ENCODE results near the gene NAXD.

The NAXD gene

GRCh38 chr13:110620596-110620995 lies 5.3 kb downstream of the NAXD start:
- no peak for TF ChIP-seq CTCF (conservative IDR thresholded peaks at IDR 0.05; ENCODE audit: low read depth, low read length)
- DNase-seq (ENCODE audit: low read depth), result no peak
- H3K4me3 ChIP-seq (ENCODE audit: low read length), result no peak overlapping the region

GRCh38 chr13:110624766-110625756 lies 9.7 kb downstream of the NAXD start:
- no peak overlapping the region for H3K4me3 ChIP-seq (ENCODE audit: low read length)

GRCh38 chr13:110625771-110626321 lies 10.5 kb downstream of the NAXD start:
- DNase-seq (ENCODE audit: low read depth), result no peak
- no peak for TF ChIP-seq CTCF (conservative IDR thresholded peaks at IDR 0.05; ENCODE audit: low read depth, low read length)
- H3K4me3 ChIP-seq (ENCODE audit: low read length), result no peak overlapping the region

More at GRCh38 chr13:110624766-110625756, 9.7 kb downstream of the NAXD start:
- no peak for TF ChIP-seq CTCF (conservative IDR thresholded peaks at IDR 0.05; ENCODE audit: low read depth, low read length)
- DNase-seq (ENCODE audit: low read depth), result no peak

GRCh38 chr13:110626521-110626920 lies 11.2 kb downstream of the NAXD start:
- TF ChIP-seq CTCF (conservative IDR thresholded peaks at IDR 0.05; ENCODE audit: low read depth, low read length), result no peak
- DNase-seq (ENCODE audit: low read depth), result no peak
- no peak overlapping the region for H3K4me3 ChIP-seq (ENCODE audit: low read length)

- no peak for TF ChIP-seq CTCF (conservative IDR thresholded peaks at IDR 0.05; ENCODE audit: low read depth, low read length)
- no peak for DNase-seq (ENCODE audit: low read depth)
- H3K4me3 ChIP-seq (ENCODE audit: low read length), result no peak overlapping the region
Observed at GRCh38 chr13:110627351-110627750, 12.0 kb downstream of the NAXD start.

- no peak for TF ChIP-seq CTCF (conservative IDR thresholded peaks at IDR 0.05; ENCODE audit: low read depth, low read length)
- no peak overlapping the region for H3K4me3 ChIP-seq (ENCODE audit: low read length)
- no peak for DNase-seq (ENCODE audit: low read depth)
Observed at GRCh38 chr13:110627761-110628476, 12.6 kb downstream of the NAXD start.

All from retinal pigment epithelial cell (primary cell).